KMS-11 (cell line): Measurements from ENCODE around the gene ACSF3.

ENCODE experiments used
- H2AFZ ChIP-seq: fragments of 200-600 bp; sonication (generic); 2 replicates; pipeline ENCODE4 v1.6.1; 2016; ENCODE audit warnings: antibody characterized with exemption, mixed run types, low read depth
- H3K27ac ChIP-seq: fragments of 200-600 bp; sonication (generic); 2 replicates; pipeline ENCODE4 v1.6.1; 2016; ENCODE audit warnings: mild to moderate bottlenecking, mixed run types
- H3K27me3 ChIP-seq: fragments of 200-600 bp; sonication (generic); 2 replicates; pipeline ENCODE4 v1.6.1; 2017; ENCODE audit warnings: mild to moderate bottlenecking, low read depth, mixed run types, moderate library complexity; ENCODE audit not compliant: insufficient read depth
- H3K36me3 ChIP-seq: fragments of 200-600 bp; sonication (generic); 2 replicates; pipeline ENCODE4 v1.6.1; 2017; ENCODE audit warnings: mild to moderate bottlenecking, mixed run types; ENCODE audit not compliant: insufficient read depth
- H3K4me1 ChIP-seq: fragments of 200-600 bp; sonication (generic); 2 replicates; pipeline ENCODE4 v1.6.1; 2016; ENCODE audit warnings: mild to moderate bottlenecking, low read depth, mixed run types; ENCODE audit not compliant: poor library complexity, severe bottlenecking
- H3K4me2 ChIP-seq: fragments of 200-600 bp; sonication (generic); 2 replicates; pipeline ENCODE4 v1.7.0; 2016; ENCODE audit warnings: mild to moderate bottlenecking, mixed run types
- H3K4me3 ChIP-seq: fragments of 200-600 bp; sonication (generic); IDR thresholded peaks from 2 replicates; pipeline ENCODE4 v1.6.1; 2017; ENCODE audit warnings: low read depth, low read length, mixed read lengths; ENCODE audit not compliant: insufficient read depth
- H3K79me2 ChIP-seq: fragments of 200-600 bp; sonication (generic); 2 replicates; pipeline ENCODE4 v1.6.1; 2016; ENCODE audit warnings: low read depth, mixed run types; ENCODE audit not compliant: insufficient read depth
- H3K9ac ChIP-seq: fragments of 200-600 bp; sonication (generic); 2 replicates; pipeline ENCODE4 v1.6.1; 2016; ENCODE audit warnings: mild to moderate bottlenecking, mixed run types
- H4K20me1 ChIP-seq: fragments of 200-600 bp; sonication (generic); 2 replicates; pipeline ENCODE4 v1.6.1; 2016; ENCODE audit warnings: mild to moderate bottlenecking, mixed run types; ENCODE audit not compliant: insufficient read depth
- CTCF ChIP-seq: fragments of 200-600 bp; sonication (generic); conservative IDR thresholded peaks from 2 replicates; pipeline ENCODE4 v1.6.1; 2017; ENCODE audit warnings: low read depth, mild to moderate bottlenecking, antibody characterized with exemption, low read length, moderate library complexity, mixed read lengths

Gene ACSF3

GRCh38 chr16:89195521-89196171, 102.0 kb downstream of the ACSF3 start:
- no peak overlapping the region for H3K9ac ChIP-seq
- H3K27ac ChIP-seq, result no peak overlapping the region
- no peak overlapping the region for H3K4me2 ChIP-seq
- H3K36me3 ChIP-seq, result no peaks in the 10 kb centered on the region
- H3K27me3 ChIP-seq, result peaks cover 28% of the 10 kb centered on the region
- H3K79me2 ChIP-seq, result no peaks in the 10 kb centered on the region
- H3K4me1 ChIP-seq, result no peaks in the 10 kb centered on the region
- H4K20me1 ChIP-seq, result no peaks in the 10 kb centered on the region
- no peak for TF ChIP-seq CTCF
- no peak overlapping the region for H3K4me3 ChIP-seq
- no peak overlapping the region for H2AFZ ChIP-seq

- H3K27ac ChIP-seq, result no peak overlapping the region
- no peaks in the 10 kb centered on the region for H4K20me1 ChIP-seq
- no peaks in the 10 kb centered on the region for H3K4me1 ChIP-seq
- peaks cover 28% of the 10 kb centered on the region for H3K27me3 ChIP-seq
- H3K4me3 ChIP-seq, result no peak overlapping the region
- TF ChIP-seq CTCF, result no peak
- H3K9ac ChIP-seq, result no peak overlapping the region
- H3K36me3 ChIP-seq, result no peaks in the 10 kb centered on the region
- H2AFZ ChIP-seq, result no peak overlapping the region
- H3K4me2 ChIP-seq, result no peak overlapping the region
- no peaks in the 10 kb centered on the region for H3K79me2 ChIP-seq
Measured at GRCh38 chr16:89197033-89197632, 103.5 kb downstream of the ACSF3 start.

- TF ChIP-seq CTCF, result no peak
- Histone ChIP-seq H4K20me1 (no peaks in the 10 kb centered on the region), H3K36me3 (no peaks in the 10 kb centered on the region), H3K4me3 (no peak overlapping the region), H2AFZ (no peak overlapping the region), H3K27ac (no peak overlapping the region), H3K4me1 (no peaks in the 10 kb centered on the region), H3K27me3 (peaks cover 30% of the 10 kb centered on the region), H3K79me2 (no peaks in the 10 kb centered on the region), H3K9ac (no peak overlapping the region), H3K4me2 (no peak overlapping the region)
Measured at GRCh38 chr16:89197633-89198416, 104.2 kb downstream of the ACSF3 start.

GRCh38 chr16:89198417-89199240, 105.0 kb downstream of the ACSF3 start:
- H3K4me2 ChIP-seq, result no peak overlapping the region
- H2AFZ ChIP-seq, result no peak overlapping the region
- H4K20me1 ChIP-seq, result no peaks in the 10 kb centered on the region
- no peak overlapping the region for H3K4me3 ChIP-seq
- H3K9ac ChIP-seq, result no peak overlapping the region
- no peaks in the 10 kb centered on the region for H3K79me2 ChIP-seq
- TF ChIP-seq CTCF, result no peak
- H3K27me3 ChIP-seq, result peaks cover 38% of the 10 kb centered on the region
- no peaks in the 10 kb centered on the region for H3K36me3 ChIP-seq
- H3K27ac ChIP-seq, result no peak overlapping the region
- no peaks in the 10 kb centered on the region for H3K4me1 ChIP-seq
